Frontal cortex (tissue), 4 donors: Measurements from ENCODE around the gene YWHAE. TPM values are rescaled to one million over a fixed set of nuclear protein-coding genes. Genes with fewer than 3 reads are reported as not detected.
"Not testable (repeated sequence)": the region's sequence is repeated elsewhere in the genome, so short reads cannot be mapped to it uniquely, and the experiment has no call there.

ENCODE experiments used
- DNase-seq, 2 donors: peaks; one replicate each; pipeline ENCODE4 v3.0.0; 2012; ENCODE audit warnings: low spot score in 2 of 2
- FAIRE-seq: peaks from 2 replicates; lab custom pipeline; 2012; peaks lifted over from hg19 to GRCh38; lab: Jason Lieb, UNC
- total RNA-seq: library from RNA; depleted of rRNA; stranded (reverse); fragments of >200 nt; gene quantifications from one replicate; pipeline ENCODE4 v1.2.3, GENCODE V29; 2014
- donor health status: control.
- donor health status: control.
- donor health status: control.

YWHAE gene
- total RNA-seq, 1 donor from 2014 or later: 597 TPM

- no peak for DNase-seq
- no peak for FAIRE-seq
Measured at GRCh38 chr17:1414001-1414574, 14.1 kb upstream of the YWHAE start.

- DNase-seq: no peak
- FAIRE-seq: no peak
Measured at GRCh38 chr17:1413281-1413791, 13.3 kb upstream of the YWHAE start.

GRCh38 chr17:1412185-1413110, 12.4 kb upstream of the YWHAE start:
- FAIRE-seq (no peak), DNase-seq (no peak)

- no peak for FAIRE-seq
Measured at GRCh38 chr17:1402262-1402586, 2.2 kb upstream of the YWHAE start.

GRCh38 chr17:1398931-1399678, 917 bp downstream of the YWHAE start:
- no peak for DNase-seq
- FAIRE-seq: no peak

More at GRCh38 chr17:1402262-1402586, 2.2 kb upstream of the YWHAE start:
- DNase-seq: no peak

- FAIRE-seq (no peak), DNase-seq (no peak)
Measured at GRCh38 chr17:1398028-1398427, 2.0 kb downstream of the YWHAE start.

GRCh38 chr17:1395876-1396665, 4.0 kb downstream of the YWHAE start:
- not testable (repeated sequence) for DNase-seq, FAIRE-seq

- DNase-seq: no peak
- FAIRE-seq: no peak
Measured at GRCh38 chr17:1391577-1391976, 8.4 kb downstream of the YWHAE start.

GRCh38 chr17:1390432-1391367, 9.3 kb downstream of the YWHAE start:
- no peak for DNase-seq
- FAIRE-seq: no peak

GRCh38 chr17:1387490-1388227, 12.4 kb downstream of the YWHAE start:
- not testable (repeated sequence) for FAIRE-seq, DNase-seq

- not testable (repeated sequence) for DNase-seq, FAIRE-seq
Measured at GRCh38 chr17:1386675-1387190, 13.3 kb downstream of the YWHAE start.

- FAIRE-seq (no peak), DNase-seq (no peak)
Measured at GRCh38 chr17:1386265-1386664, 13.8 kb downstream of the YWHAE start.

GRCh38 chr17:1385861-1386260, 14.2 kb downstream of the YWHAE start:
- FAIRE-seq (no peak), DNase-seq (no peak)

GRCh38 chr17:1384905-1385435, 15.1 kb downstream of the YWHAE start:
- DNase-seq: no peak
- no peak for FAIRE-seq

- DNase-seq: no peak
- FAIRE-seq: no peak
Measured at GRCh38 chr17:1379930-1380313, 20.1 kb downstream of the YWHAE start.

- no peak for DNase-seq
- no peak for FAIRE-seq
Measured at GRCh38 chr17:1379208-1379929, 20.7 kb downstream of the YWHAE start.

GRCh38 chr17:1378476-1378860, 21.6 kb downstream of the YWHAE start:
- FAIRE-seq, DNase-seq: not testable (repeated sequence)
